Motor neuron (in vitro differentiated cells): ENCODE data around the gene SPRR2F. TPM values are rescaled to one million over a fixed set of nuclear protein-coding genes. Genes with fewer than 3 reads are reported as not detected.
"Not testable (repeated sequence)": the region's sequence is repeated elsewhere in the genome, so short reads cannot be mapped to it uniquely, and the experiment has no call there.

Experiments used
- ATAC-seq, 8 experiments: fragments of 200-7000 bp; cut with Tn5 transposase; replicated peaks in 6 of 8; 2 replicates each; pipeline ENCODE4 v1.8.0; 2021; ENCODE audit warnings: mild to moderate bottlenecking in 8 of 8, moderate library complexity in 8 of 8
- H3K27ac ChIP-seq, 2 donors: fragments of 250-450 bp; sonication (Bioruptor Pico); 2 replicates each; pipeline ENCODE4 v1.9.0; 2021; ENCODE audit warnings: antibody characterized with exemption in 2 of 2, mild to moderate bottlenecking in 2 of 2, moderate library complexity in 1 of 2
- H3K4me1 ChIP-seq, 2 donors: fragments of 250-450 bp; sonication (Bioruptor Pico); replicated peaks in 1 of 2; 2 replicates each; pipeline ENCODE4 v1.6.1; 2021; ENCODE audit warnings: antibody characterized with exemption in 2 of 2, mild to moderate bottlenecking in 2 of 2, moderate library complexity in 1 of 2
- H3K4me3 ChIP-seq, 5 donors: fragments of 250-450 bp; sonication (Bioruptor Pico); 2 replicates each; pipeline ENCODE4 v1.9.0; 2021; ENCODE audit warnings: antibody characterized with exemption in 5 of 5, mild to moderate bottlenecking in 5 of 5, moderate library complexity in 4 of 5
- WGBS, 10 experiments: fragments of 450-650 bp; shearing (Covaris generic); methylation state at CpG; one replicate each; pipeline ENCODE4 v1.0.0; 2022; 5-methylcytosine and 5-hydroxymethylcytosine counted together
- in situ Hi-C, 9 experiments: fragments of 400-800 bp; cut with MboI; loops; one replicate each; pipeline ENCODE4 v1.15.0; 2021; ENCODE audit warnings: low sequenced_read_pairs in 9 of 9, low pct_unique_long_range_greater_than_20kb in 2 of 9; ENCODE audit not compliant: unreplicated experiment in 9 of 9
- total RNA-seq, 8 experiments: library from RNA; unstranded; fragments of 300-600 nt; gene quantifications; 2 replicates each; pipeline versions ENCODE4 v1.2.3 to v1.2.4, GENCODE V29; 2022

The SPRR2F gene
- not detected for total RNA-seq

- in situ Hi-C loops: no loop called here
- H3K4me1 ChIP-seq: no peaks in the 10 kb centered on the region
- H3K27ac ChIP-seq: no peak within 1 kb of the TSS
- H3K4me3 ChIP-seq: no peak within 1 kb of the TSS
- ATAC-seq: no peak
- 47 to 80% (median 60%) methylated on average over 2 to 3 of the region's 3 CpGs; no CpG with 5 or more reads in 3 of the 10 experiments for WGBS, 10 experiments
These were observed at the start of gene SPRR2F for GRCh38 chr1:153113416-153113815. Gene SPRR2F, minus strand, starts transcription at chr1:153113516. Its CDS starts 783 bp downstream, at chr1:153112733.

GRCh38 chr1:153155541-153155940, 42.2 kb upstream of the SPRR2F start:
- H3K4me1 ChIP-seq: no peaks in the 10 kb centered on the region
- in situ Hi-C loops: no loop called here
- no peak overlapping the region for H3K4me3 ChIP-seq
- no peak overlapping the region for H3K27ac ChIP-seq
- 0 to 100% (median 66%) methylated on average over 1 to 2 of the region's 2 CpGs for WGBS, 10 experiments
- ATAC-seq: no peak

GRCh38 chr1:153152481-153152880, 39.2 kb upstream of the SPRR2F start:
- no peak overlapping the region for H3K27ac ChIP-seq
- no peaks in the 10 kb centered on the region for H3K4me1 ChIP-seq
- in situ Hi-C loops: no loop called here
- H3K4me3 ChIP-seq: no peak overlapping the region
- 0 to 83% (median 52%) methylated on average over 1 to 3 of the region's 3 CpGs; no CpG with 5 or more reads in 1 of the 10 experiments for WGBS, 10 experiments
- ATAC-seq: no peak

GRCh38 chr1:153150846-153151245, 37.5 kb upstream of the SPRR2F start, which contains the start of gene SPRR2G:
Gene SPRR2G, minus strand, starts transcription at chr1:153150890. Its CDS starts 780 bp downstream, at chr1:153150110.
- Histone ChIP-seq H3K4me1 (no peaks in the 10 kb centered on the region), H3K27ac (no peak within 1 kb of the TSS), H3K4me3 (no peak within 1 kb of the TSS)
- in situ Hi-C loops: no loop called here
- no peak for ATAC-seq
- 0 to 63% (median 14%) methylated on average over 1 of the region's 1 CpG; no CpG with 5 or more reads in 1 of the 10 experiments for WGBS, 10 experiments

- Histone ChIP-seq H3K4me3 (no peak overlapping the region), H3K27ac (no peak overlapping the region), H3K4me1 (no peaks in the 10 kb centered on the region)
- 29 to 82% (median 61%) methylated on average over 1 to 3 of the region's 3 CpGs; no CpG with 5 or more reads in 4 of the 10 experiments for WGBS, 10 experiments
- peak in 2 of 8 experiments; percentile 41 to 58 for ATAC-seq
- in situ Hi-C loops: no loop called here
These were observed 28.1 kb upstream of the SPRR2F start for GRCh38 chr1:153141377-153141776.

GRCh38 chr1:153140484-153140883, 27.2 kb upstream of the SPRR2F start:
- 0 to 100% (median 50%) methylated on average over 1 to 3 of the region's 3 CpGs; no CpG with 5 or more reads in 1 of the 10 experiments for WGBS, 10 experiments
- Histone ChIP-seq H3K4me3 (no peak overlapping the region), H3K4me1 (no peaks in the 10 kb centered on the region), H3K27ac (no peak overlapping the region)
- no peak for ATAC-seq
- in situ Hi-C loops: no loop called here

- WGBS, 10 experiments: 0 to 57% (median 36%) methylated on average over 1 to 2 of the region's 2 CpGs; no CpG with 5 or more reads in 4 of the 10 experiments
- Histone ChIP-seq H3K4me3 (no peak overlapping the region), H3K27ac (no peak overlapping the region), H3K4me1 (no peaks in the 10 kb centered on the region)
- in situ Hi-C loops: no loop called here
- ATAC-seq: no peak
These were observed 20.4 kb upstream of the SPRR2F start for GRCh38 chr1:153133743-153134142.

GRCh38 chr1:153133267-153133666, 20.0 kb upstream of the SPRR2F start:
- 92% methylated on average over 1 of the region's 1 CpG; no CpG with 5 or more reads in 9 of the 10 experiments for WGBS, 10 experiments
- Histone ChIP-seq H3K4me1 (no peaks in the 10 kb centered on the region), H3K4me3 (no peak overlapping the region), H3K27ac (no peak overlapping the region)
- ATAC-seq: no peak
- in situ Hi-C loops: no loop called here

- 20 to 100% (median 67%) methylated on average over 1 to 4 of the region's 4 CpGs for WGBS, 10 experiments
- in situ Hi-C loops, H3K4me3 ChIP-seq, ATAC-seq, H3K4me1 ChIP-seq, H3K27ac ChIP-seq: not testable (repeated sequence)
These were observed 15.4 kb upstream of the SPRR2F start for GRCh38 chr1:153128688-153129087.

GRCh38 chr1:153127296-153127695, 14.0 kb upstream of the SPRR2F start:
- WGBS, 10 experiments: 8 to 90% (median 63%) methylated on average over 1 to 2 of the region's 2 CpGs; no CpG with 5 or more reads in 2 of the 10 experiments
- in situ Hi-C loops: no loop called here

GRCh38 chr1:153125536-153125935, 12.2 kb upstream of the SPRR2F start:
- in situ Hi-C loops: no loop called here

More at GRCh38 chr1:153127296-153127695, 14.0 kb upstream of the SPRR2F start:
- Histone ChIP-seq H3K4me3 (no peak overlapping the region), H3K4me1 (no peaks in the 10 kb centered on the region), H3K27ac (no peak overlapping the region)
- no peak for ATAC-seq

GRCh38 chr1:153123793-153124192, 10.5 kb upstream of the SPRR2F start:
- H3K4me3 ChIP-seq, H3K27ac ChIP-seq, H3K4me1 ChIP-seq, in situ Hi-C loops, ATAC-seq: not testable (repeated sequence)
- WGBS, 10 experiments: 27 to 73% (median 52%) methylated on average over 3 to 7 of the region's 8 CpGs; no CpG with 5 or more reads in 3 of the 10 experiments

More at GRCh38 chr1:153125536-153125935, 12.2 kb upstream of the SPRR2F start:
- no peaks in the 10 kb centered on the region for H3K4me1 ChIP-seq
- H3K27ac ChIP-seq: no peak overlapping the region
- no peak overlapping the region for H3K4me3 ChIP-seq
- 10 to 100% (median 67%) methylated on average over 1 of the region's 1 CpG; no CpG with 5 or more reads in 1 of the 10 experiments for WGBS, 10 experiments
- ATAC-seq: no peak

GRCh38 chr1:153122831-153123421, 9.6 kb upstream of the SPRR2F start:
- H3K4me3 ChIP-seq: no peak overlapping the region
- no peaks in the 10 kb centered on the region for H3K4me1 ChIP-seq
- in situ Hi-C loops: no loop called here
- H3K27ac ChIP-seq: no peak overlapping the region
- WGBS, 10 experiments: 8 to 67% (median 43%) methylated on average over 1 to 3 of the region's 3 CpGs; no CpG with 5 or more reads in 2 of the 10 experiments
- peak in 2 of 8 experiments; percentile 90 to 100 for ATAC-seq

- H3K27ac ChIP-seq: no peak overlapping the region
- in situ Hi-C loops: no loop called here
- H3K4me3 ChIP-seq: no peak overlapping the region
- H3K4me1 ChIP-seq: no peaks in the 10 kb centered on the region
- no peak for ATAC-seq
These were observed 7.6 kb upstream of the SPRR2F start for GRCh38 chr1:153120945-153121344.
